ENCODE results near the gene TCAIM. TPM values are rescaled to one million over a fixed set of nuclear protein-coding genes. Genes with fewer than 3 reads are reported as not detected.

TCAIM gene
- polyA plus RNA-seq, 1 donor from 2014 or later: 38.1 TPM

DNA sequence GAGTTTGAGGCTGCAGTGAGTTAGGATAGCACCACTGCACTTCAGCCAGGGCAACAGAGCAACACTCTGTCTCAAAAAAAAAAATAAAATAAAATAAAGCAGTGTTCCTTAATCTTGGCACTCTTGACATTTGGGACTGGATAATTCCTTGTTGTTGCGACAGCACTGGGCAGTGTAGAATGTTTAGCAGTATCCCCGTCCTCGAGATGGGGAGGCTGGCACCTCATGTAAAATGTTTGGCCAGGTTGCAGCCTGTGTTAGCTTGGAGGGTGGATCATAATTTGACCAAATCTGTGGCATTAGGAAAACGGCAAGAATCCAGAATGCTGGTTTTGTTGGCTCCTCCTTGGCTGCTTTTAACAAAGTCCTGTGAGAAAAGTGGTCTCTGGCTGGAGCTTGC, 91.9 kb downstream of the TCAIM start:
- H3K36me3 ChIP-seq (ENCODE audit: insufficient read depth, low read length): no peaks in the 10 kb centered on the region
- H3K27ac ChIP-seq (ENCODE audit: low read length): no peak overlapping the region
- H3K9me2 ChIP-seq (ENCODE audit: insufficient read depth, low read length): no peaks in the 10 kb centered on the region
- no peak overlapping the region for H3K9ac ChIP-seq (ENCODE audit: low read length)
- H2AFZ ChIP-seq (ENCODE audit: low read depth, low read length): no peak overlapping the region
- TF ChIP-seq MXI1 (conservative IDR thresholded peaks at IDR 0.05; ENCODE audit: poor library complexity, severe bottlenecking) (no peak), EZH2 (IDR thresholded peaks at IDR 0.05; ENCODE audit: borderline replicate concordance, insufficient read depth, low read length, poor library complexity, severe bottlenecking) (no peak), EP300 (conservative IDR thresholded peaks at IDR 0.05; ENCODE audit: poor library complexity, severe bottlenecking) (no peak), CTCF (IDR thresholded peaks at IDR 0.05; ENCODE audit: poor library complexity, severe bottlenecking) (no peak), SMC3 (conservative IDR thresholded peaks at IDR 0.05; ENCODE audit: poor library complexity) (no peak), POLR2AphosphoS5 (IDR thresholded peaks at IDR 0.05) (no peak)
- TF ChIP-seq, protein P1, sequence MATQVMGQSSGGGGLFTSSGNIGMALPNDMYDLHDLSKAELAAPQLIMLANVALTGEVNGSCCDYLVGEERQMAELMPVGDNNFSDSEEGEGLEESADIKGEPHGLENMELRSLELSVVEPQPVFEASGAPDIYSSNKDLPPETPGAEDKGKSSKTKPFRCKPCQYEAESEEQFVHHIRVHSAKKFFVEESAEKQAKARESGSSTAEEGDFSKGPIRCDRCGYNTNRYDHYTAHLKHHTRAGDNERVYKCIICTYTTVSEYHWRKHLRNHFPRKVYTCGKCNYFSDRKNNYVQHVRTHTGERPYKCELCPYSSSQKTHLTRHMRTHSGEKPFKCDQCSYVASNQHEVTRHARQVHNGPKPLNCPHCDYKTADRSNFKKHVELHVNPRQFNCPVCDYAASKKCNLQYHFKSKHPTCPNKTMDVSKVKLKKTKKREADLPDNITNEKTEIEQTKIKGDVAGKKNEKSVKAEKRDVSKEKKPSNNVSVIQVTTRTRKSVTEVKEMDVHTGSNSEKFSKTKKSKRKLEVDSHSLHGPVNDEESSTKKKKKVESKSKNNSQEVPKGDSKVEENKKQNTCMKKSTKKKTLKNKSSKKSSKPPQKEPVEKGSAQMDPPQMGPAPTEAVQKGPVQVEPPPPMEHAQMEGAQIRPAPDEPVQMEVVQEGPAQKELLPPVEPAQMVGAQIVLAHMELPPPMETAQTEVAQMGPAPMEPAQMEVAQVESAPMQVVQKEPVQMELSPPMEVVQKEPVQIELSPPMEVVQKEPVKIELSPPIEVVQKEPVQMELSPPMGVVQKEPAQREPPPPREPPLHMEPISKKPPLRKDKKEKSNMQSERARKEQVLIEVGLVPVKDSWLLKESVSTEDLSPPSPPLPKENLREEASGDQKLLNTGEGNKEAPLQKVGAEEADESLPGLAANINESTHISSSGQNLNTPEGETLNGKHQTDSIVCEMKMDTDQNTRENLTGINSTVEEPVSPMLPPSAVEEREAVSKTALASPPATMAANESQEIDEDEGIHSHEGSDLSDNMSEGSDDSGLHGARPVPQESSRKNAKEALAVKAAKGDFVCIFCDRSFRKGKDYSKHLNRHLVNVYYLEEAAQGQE (IDR thresholded peaks at IDR 0.05; ENCODE audit: borderline replicate concordance): no peak
- H3K27me3 ChIP-seq (ENCODE audit: insufficient read depth, low read depth, low read length): no peaks in the 10 kb centered on the region
- no peak overlapping the region for H3K4me3 ChIP-seq (ENCODE audit: low read length)
- H3K4me2 ChIP-seq (ENCODE audit: low read length): no peak overlapping the region
- H4K20me1 ChIP-seq (ENCODE audit: insufficient read depth): no peaks in the 10 kb centered on the region
- no peaks in the 10 kb centered on the region for H3K79me2 ChIP-seq (replicated peaks; ENCODE audit: insufficient read depth, low read length)
- no peaks in the 10 kb centered on the region for H3K9me3 ChIP-seq (ENCODE audit: low read length)
- H3F3A ChIP-seq (ENCODE audit: insufficient read depth, low read length, poor library complexity, severe bottlenecking): no peaks in the 10 kb centered on the region

DNA sequence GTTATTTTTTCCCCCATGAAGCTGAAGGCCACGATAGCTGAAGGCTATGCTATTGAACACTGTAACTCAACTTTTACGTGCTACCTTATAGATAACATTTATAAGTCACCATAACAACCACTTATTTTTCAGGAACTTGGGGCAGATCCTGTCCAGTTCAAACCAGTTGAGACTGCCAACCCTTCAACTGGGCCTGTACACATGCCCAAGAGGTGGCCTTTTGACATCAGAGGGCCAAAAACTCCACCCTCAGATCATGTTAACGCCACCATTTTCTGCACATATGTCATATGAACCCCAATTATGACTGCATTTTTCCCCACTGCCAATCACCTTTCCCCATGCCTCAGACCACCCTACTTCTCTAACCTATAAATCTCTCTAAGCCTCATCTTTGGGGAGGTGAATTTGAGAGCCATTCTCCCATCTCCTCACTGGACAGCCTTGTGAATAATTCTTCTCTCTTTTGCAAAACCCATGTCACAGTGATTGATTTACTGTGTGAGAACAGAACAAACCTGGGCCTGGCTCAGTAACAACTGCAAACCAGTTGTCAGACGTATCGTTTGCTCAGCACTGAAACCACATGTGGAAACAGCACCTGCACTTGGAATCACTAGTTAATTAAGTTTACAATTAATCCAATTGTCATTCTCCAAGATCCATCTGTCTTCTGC, 96.4 kb downstream of the TCAIM start:
- Histone ChIP-seq H2AFZ (ENCODE audit: low read depth, low read length) (no peak overlapping the region), H4K20me1 (ENCODE audit: insufficient read depth) (no peaks in the 10 kb centered on the region), H3K9me2 (ENCODE audit: insufficient read depth, low read length) (no peaks in the 10 kb centered on the region), H3K79me2 (replicated peaks; ENCODE audit: insufficient read depth, low read length) (no peaks in the 10 kb centered on the region), H3K9ac (ENCODE audit: low read length) (no peak overlapping the region), H3K27me3 (ENCODE audit: insufficient read depth, low read depth, low read length) (no peaks in the 10 kb centered on the region), H3F3A (ENCODE audit: insufficient read depth, low read length, poor library complexity, severe bottlenecking) (no peaks in the 10 kb centered on the region), H3K36me3 (ENCODE audit: insufficient read depth, low read length) (no peaks in the 10 kb centered on the region), H3K27ac (ENCODE audit: low read length) (no peak overlapping the region), H3K4me2 (ENCODE audit: low read length) (no peak overlapping the region), H3K4me3 (ENCODE audit: low read length) (no peak overlapping the region), H3K9me3 (ENCODE audit: low read length) (no peaks in the 10 kb centered on the region)
- TF ChIP-seq RAD21 (conservative IDR thresholded peaks at IDR 0.05) (no peak), MXI1 (conservative IDR thresholded peaks at IDR 0.05; ENCODE audit: poor library complexity, severe bottlenecking) (no peak), SMC3 (conservative IDR thresholded peaks at IDR 0.05; ENCODE audit: poor library complexity) (no peak), TAF1 (IDR thresholded peaks at IDR 0.05; ENCODE audit: low read depth) (no peak), EP300 (conservative IDR thresholded peaks at IDR 0.05; ENCODE audit: poor library complexity, severe bottlenecking) (no peak), POLR2AphosphoS5 (IDR thresholded peaks at IDR 0.05) (no peak), CTCF (IDR thresholded peaks at IDR 0.05; ENCODE audit: poor library complexity, severe bottlenecking) (no peak)

Measured in neural cell (in vitro differentiated cells).